Germinal center (tissue), 1 donor: ENCODE measurements around the gene POMP.

Source experiments
- DNase-seq: peaks from one replicate; pipeline ENCODE4 v3.0.0; 2012; ENCODE audit warnings: mixed read lengths, low spot score

The POMP gene, protein sequence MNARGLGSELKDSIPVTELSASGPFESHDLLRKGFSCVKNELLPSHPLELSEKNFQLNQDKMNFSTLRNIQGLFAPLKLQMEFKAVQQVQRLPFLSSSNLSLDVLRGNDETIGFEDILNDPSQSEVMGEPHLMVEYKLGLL

GRCh38 chr13:28658796-28659620, at the start of gene POMP:
Gene POMP, plus strand, starts transcription at chr13:28659130. Its CDS starts 55 bp downstream, at chr13:28659185.
- DNase-seq, result peak; percentile 91

DNA sequence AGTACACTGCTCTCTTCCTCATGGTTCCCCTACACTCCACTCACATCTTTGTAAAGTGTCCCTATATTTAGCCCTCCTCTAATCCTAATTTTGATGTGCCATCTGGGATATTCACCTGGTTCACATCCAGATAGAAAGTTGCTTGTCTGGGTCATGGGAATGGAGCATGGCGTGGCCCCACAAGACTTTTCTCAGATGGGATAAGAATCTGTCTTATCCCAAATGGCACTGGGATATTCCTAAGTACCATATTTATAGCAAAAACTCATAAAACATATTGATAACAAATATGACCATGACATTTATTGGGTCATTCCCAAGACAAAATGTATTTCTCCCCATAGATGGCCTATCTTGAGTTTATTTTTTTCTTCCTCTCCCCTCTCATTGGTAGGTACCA, 49.5 kb upstream of the POMP start:
- no peak for DNase-seq

- no peak for DNase-seq
These were observed 49.0 kb upstream of the POMP start for GRCh38 chr13:28609926-28610325.

DNA sequence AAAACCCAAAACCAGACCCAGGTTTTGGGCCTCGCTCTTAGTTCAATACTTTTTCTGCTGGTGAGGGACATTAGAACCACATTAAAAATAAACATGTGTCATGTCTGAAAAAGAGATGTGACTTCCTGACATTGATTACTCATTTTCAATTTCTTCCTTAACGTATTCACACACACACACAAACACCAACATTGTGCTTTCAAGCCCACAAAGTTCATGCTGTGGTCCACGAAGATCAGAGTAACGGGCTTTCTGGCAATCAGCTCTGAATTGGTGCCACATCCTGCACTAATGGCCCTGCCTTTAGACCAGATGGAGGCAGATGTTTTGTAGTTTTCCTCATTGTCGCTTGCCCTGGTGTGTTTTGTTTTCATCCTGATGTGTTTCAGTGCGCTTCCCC, 47.9 kb upstream of the POMP start:
- no peak for DNase-seq

DNA sequence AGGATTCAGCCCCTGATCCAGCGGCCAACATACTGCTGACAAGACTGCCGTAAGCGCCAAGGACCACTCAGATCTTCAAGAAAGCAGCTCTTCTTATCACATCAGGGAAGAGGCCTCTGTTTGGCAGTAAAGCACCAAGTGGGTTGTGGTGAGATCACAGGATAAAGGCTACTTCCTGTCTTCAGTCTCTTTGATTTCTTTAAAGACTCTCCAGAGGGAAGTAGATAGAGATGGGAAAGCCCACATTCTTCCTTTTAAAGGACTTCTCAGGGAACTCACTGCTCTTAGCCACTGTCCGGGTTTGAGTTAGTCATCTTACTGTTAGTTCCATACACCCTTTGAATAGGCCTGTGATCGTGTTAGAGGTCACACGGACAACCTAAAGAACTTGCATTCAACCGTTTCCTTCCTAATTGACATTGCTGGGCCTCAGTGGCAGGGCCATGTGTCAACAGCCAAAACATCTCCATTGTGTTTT, 47.2 kb upstream of the POMP start:
- no peak for DNase-seq

DNA sequence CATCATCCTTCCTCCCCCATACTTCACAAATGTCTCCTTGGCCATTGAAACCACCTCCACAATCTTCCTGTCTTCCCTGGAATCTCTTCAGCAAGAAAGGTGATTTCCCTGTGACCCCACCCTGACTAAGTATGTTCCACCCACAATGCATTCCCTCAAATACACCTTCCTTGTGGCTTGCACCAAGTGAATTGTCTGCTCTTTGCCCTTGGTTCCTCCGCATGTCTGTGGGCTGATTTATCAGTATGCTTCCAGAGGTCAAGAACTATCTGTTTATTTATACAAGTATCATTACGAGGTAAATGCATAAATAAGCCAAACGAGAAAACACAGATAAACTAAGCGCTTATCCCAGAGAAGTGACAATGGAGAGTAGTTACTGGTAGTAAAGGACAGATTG, 45.4 kb upstream of the POMP start:
- no peak for DNase-seq

- no peak for DNase-seq
These were observed 42.9 kb upstream of the POMP start for GRCh38 chr13:28615916-28616446.

DNA sequence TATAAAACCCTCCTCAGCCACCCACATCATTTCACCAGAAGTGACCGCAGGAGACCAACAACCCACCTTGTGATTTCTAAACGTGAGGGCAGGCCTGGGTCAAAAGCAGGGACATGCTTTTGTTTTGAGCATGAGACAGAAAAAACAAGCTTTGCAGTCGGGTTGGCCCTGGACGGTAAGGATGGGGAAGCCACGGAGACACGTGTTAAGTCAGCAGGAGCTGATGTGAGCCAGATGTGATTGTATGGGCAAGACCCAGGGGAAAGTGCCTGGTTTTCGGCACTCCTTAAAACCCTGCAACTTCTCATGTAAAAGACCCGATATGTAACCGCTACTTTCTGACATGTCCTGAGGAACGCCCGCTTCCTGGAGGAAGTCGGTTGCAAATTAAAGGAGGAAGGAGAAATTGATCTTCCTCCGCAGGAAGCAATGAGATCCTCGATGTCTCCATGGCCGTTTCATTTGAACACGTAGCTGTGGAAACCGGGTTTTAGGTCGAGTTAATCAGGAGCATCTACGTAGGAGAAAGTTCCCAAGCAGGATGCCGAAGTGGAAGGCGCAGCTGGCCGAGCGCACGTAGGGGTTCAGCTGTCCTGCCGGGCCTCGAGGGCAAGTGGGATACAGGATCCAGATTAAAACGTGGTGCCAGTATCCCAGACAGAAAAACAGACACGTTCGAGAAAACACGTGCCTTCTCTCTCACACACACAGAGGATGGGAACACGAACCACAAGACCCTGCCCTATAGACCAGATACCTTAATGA, 40.5 kb upstream of the POMP start:
- no peak for DNase-seq

DNA sequence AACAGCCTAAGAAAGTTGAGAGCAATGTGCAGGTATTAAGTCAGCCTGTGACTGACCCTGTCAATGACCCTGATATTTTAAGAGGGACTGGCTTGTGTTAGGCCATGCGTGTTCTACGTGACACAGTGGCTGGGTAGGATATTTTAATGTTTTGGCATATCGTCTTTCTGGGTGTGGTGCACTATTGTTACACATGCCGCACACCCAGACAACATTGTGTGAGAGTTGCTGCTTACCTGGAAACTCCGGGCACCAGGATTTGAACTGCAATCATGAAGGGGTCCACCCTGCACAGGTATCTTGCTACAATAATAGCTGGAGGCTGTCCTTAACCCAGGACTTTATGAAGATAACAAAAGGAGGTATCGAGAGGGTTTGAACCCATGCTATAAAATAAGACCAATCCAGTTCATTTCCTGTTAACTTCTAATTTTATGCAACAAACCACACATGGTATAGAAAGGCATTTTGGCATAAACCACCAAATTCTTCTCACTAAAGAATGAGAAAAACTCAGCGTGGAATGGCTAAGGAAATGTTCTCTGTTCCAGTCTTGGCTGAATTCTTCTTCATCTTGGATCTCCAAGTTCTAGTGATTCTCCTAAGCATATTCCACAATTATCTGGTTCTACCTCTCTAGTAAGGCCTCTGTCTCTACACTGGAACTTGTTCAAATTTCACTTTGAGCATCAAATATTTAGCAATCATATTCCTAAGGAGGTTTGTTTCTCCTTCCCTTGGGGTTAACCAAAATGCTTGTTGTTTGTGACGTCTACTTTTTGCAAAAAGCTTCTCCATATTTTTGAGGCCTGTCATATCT, 38.7 kb upstream of the POMP start:
- no peak for DNase-seq

- no peak for DNase-seq
These were observed 37.5 kb upstream of the POMP start for GRCh38 chr13:28621449-28621848.

DNA sequence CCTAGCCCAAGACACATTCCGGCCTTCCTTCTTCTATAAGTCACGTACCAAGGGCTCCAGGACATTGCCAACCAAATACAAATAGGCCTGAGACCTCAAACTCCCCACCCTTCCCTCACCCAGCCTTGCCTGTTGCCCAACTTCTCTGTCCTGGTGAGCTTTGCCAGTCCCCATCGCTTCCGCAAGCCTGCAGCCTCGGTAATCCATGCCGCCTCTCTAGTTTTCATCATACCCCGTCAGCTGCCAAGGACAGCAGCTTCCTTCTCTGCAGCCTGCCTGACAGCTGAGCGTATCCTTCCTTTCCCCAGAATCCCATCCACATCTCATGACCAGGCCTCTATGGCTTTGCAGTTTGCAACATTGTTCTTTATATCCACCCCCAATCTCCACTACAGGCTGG, 36.6 kb upstream of the POMP start:
- DNase-seq, result no peak

GRCh38 chr13:28623782-28624706, 34.9 kb upstream of the POMP start:
- no peak for DNase-seq

- DNase-seq, result no peak
These were observed 34.1 kb upstream of the POMP start for GRCh38 chr13:28624707-28625432.

DNA sequence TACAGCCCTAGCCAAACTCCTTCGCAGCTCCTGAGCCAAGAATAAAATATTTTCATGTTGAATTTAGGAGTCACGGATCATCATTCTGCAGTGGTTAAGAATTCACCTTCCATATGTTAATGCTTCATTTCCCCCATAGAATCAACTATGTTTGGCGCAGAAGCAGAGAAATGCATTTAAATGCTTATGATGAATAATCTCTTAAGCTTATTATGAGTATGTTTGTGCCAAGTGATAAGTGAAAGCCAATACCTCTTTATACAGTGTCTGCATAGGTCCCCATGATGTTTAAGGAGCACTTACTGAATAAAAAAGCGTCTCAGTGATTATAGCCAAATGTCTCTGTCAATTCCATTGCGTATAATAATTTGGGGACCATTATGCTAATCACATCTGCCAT, 32.7 kb upstream of the POMP start:
- DNase-seq, result no peak

- DNase-seq, result no peak
These were observed 30.7 kb upstream of the POMP start for GRCh38 chr13:28628241-28628640.

DNA sequence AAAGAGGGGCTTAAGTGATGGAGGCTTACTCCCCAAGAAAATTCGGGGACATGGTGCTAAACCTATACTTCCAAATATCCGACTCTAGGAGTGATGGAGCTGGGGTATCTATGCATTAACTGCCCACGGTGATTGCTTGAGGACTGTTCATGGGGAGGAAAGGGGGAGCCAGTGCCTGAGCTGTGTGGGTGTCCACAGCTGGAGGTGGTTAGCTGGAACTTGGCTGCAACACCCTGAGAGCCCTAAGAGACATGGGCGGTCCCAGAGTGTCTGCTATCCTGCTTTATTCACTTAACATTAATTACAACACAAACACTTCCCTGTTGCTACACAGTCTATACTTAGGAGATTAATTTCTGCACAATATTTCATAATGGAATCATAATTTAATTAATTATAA, 28.1 kb upstream of the POMP start:
- DNase-seq, result no peak

GRCh38 chr13:28631801-28632200, 27.1 kb upstream of the POMP start:
- DNase-seq, result no peak

- no peak for DNase-seq
These were observed 22.9 kb upstream of the POMP start for GRCh38 chr13:28636069-28636468.

DNA sequence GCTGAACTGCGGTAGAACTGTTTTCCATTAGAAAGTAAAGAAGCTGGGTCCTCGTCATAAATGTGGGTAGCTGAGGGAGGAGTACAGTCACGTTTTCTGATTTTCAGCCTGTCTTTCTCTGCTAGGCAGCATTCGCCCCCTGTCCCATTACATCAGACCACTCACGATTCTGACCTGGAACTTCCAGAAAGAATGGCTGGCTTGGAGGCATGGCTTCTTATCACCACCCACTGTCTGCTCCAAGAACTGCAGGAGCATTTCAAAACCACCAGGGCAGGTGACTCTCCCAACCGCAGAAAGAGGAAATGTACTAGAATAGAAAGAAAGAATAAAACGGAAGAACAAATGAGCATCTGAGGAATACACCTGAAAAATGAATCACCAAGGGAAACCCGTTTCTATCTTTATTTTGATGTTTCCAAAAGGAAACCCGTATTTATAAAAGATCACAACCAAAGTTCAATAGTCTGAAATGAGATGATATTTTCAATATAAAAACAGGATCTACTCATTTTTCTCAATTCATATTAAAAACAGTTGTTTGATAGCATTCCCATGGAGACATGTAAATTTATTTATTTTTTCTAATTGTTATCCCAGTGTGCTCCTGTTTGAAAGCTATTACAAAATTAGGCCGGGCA, 22.1 kb upstream of the POMP start:
- peak; percentile 55 for DNase-seq
